Mesenchymal stem cell (in vitro differentiated cells and primary cell): Measurements from ENCODE around the gene RBMS3. TPM values are rescaled to one million over a fixed set of nuclear protein-coding genes. Genes with fewer than 3 reads are reported as not detected.
"Not testable (repeated sequence)": the region's sequence is repeated elsewhere in the genome, so short reads cannot be mapped to it uniquely, and the experiment has no call there.

Experiments used
- DNase-seq: peaks from one replicate; pipeline ENCODE4 v3.0.0-alpha.2; 2013
- H2AFZ ChIP-seq: one replicate; pipeline ENCODE4 v1.6.1; 2013; ENCODE audit warnings: low read depth, mild to moderate bottlenecking, control low read depth, inconsistent platforms, low read length, moderate library complexity
- H2AK5ac ChIP-seq: 2 replicates; pipeline ENCODE4 v1.6.1; 2013; ENCODE audit warnings: low read length, moderate library complexity, mild to moderate bottlenecking, inconsistent platforms; ENCODE audit not compliant: severe bottlenecking
- H2BK120ac ChIP-seq: one replicate; pipeline ENCODE4 v1.6.1; 2013; ENCODE audit warnings: low read depth, mild to moderate bottlenecking, inconsistent platforms, low read length, moderate library complexity
- H2BK12ac ChIP-seq, 2 experiments: one replicate each; pipeline ENCODE4 v1.6.1; 2013; ENCODE audit warnings: inconsistent platforms in 2 of 2, low read length in 2 of 2, mild to moderate bottlenecking in 2 of 2, moderate library complexity in 2 of 2, control low read depth in 1 of 2
- H2BK15ac ChIP-seq: one replicate; pipeline ENCODE4 v1.6.1; 2013; ENCODE audit warnings: mild to moderate bottlenecking, low read depth, inconsistent platforms; ENCODE audit not compliant: poor library complexity, severe bottlenecking
- H2BK5ac ChIP-seq: 2 replicates; pipeline ENCODE4 v1.6.1; 2013; ENCODE audit warnings: low read depth, mild to moderate bottlenecking, low read length, control low read depth, inconsistent platforms; ENCODE audit not compliant: poor library complexity, severe bottlenecking
- H3K14ac ChIP-seq, 2 experiments: one replicate each; pipeline ENCODE4 v1.6.1; 2013; ENCODE audit warnings: inconsistent platforms in 2 of 2, low read length in 2 of 2, control low read depth in 1 of 2, mild to moderate bottlenecking in 1 of 2, moderate library complexity in 1 of 2
- H3K18ac ChIP-seq, 2 experiments: one replicate each; pipeline ENCODE4 v1.6.1; 2013; ENCODE audit warnings: inconsistent platforms in 2 of 2, low read length in 2 of 2, control low read depth in 1 of 2, low read depth in 1 of 2, mild to moderate bottlenecking in 1 of 2
- H3K23ac ChIP-seq, 2 experiments: one replicate each; pipeline ENCODE4 v1.6.1; 2013; ENCODE audit warnings: inconsistent platforms in 2 of 2, low read length in 2 of 2, mild to moderate bottlenecking in 2 of 2, moderate library complexity in 2 of 2, control low read depth in 1 of 2
- H3K27ac ChIP-seq: 2 replicates; pipeline ENCODE4 v1.5.1; 2013; ENCODE audit warnings: mild to moderate bottlenecking, moderate library complexity, low read length, control low read depth, inconsistent platforms; ENCODE audit not compliant: poor library complexity, severe bottlenecking
- H3K27me3 ChIP-seq, 2 experiments: 2 replicates each; pipeline versions ENCODE4 v1.6.1 to v1.7.0; 2013; ENCODE audit warnings: low read length in 2 of 2, mild to moderate bottlenecking in 2 of 2, moderate library complexity in 2 of 2, control low read depth in 1 of 2, inconsistent platforms in 1 of 2; ENCODE audit not compliant: control insufficient read depth in 1 of 2, insufficient read depth in 1 of 2
- H3K36me3 ChIP-seq, 2 experiments: 2 replicates each; pipeline versions ENCODE4 v1.6.1 to v1.7.0; 2013; ENCODE audit warnings: low read length in 2 of 2, control low read depth in 1 of 2, inconsistent platforms in 1 of 2, low read depth in 1 of 2, mild to moderate bottlenecking in 1 of 2; ENCODE audit not compliant: insufficient read depth in 2 of 2, control insufficient read depth in 1 of 2
- H3K4ac ChIP-seq, 2 experiments: one replicate each; pipeline ENCODE4 v1.6.1; 2013; ENCODE audit warnings: inconsistent platforms in 2 of 2, low read length in 2 of 2, mild to moderate bottlenecking in 2 of 2, moderate library complexity in 2 of 2, control low read depth in 1 of 2, low read depth in 1 of 2
- H3K4me1 ChIP-seq: 2 replicates; pipeline ENCODE4 v1.6.1; 2013; ENCODE audit warnings: low read depth, low read length, control low read depth; ENCODE audit not compliant: control insufficient read depth, insufficient read depth
- H3K4me2 ChIP-seq: 2 replicates; pipeline ENCODE4 v1.6.1; 2013; ENCODE audit warnings: low read length, mild to moderate bottlenecking, inconsistent platforms; ENCODE audit not compliant: poor library complexity, severe bottlenecking
- H3K4me3 ChIP-seq, 2 experiments: 2 replicates each; pipeline versions ENCODE4 v1.5.1 to v1.7.0; 2013; ENCODE audit warnings: low read length in 2 of 2, mild to moderate bottlenecking in 2 of 2, control low read depth in 1 of 2, low read depth in 1 of 2; ENCODE audit not compliant: insufficient read depth in 1 of 2
- H3K79me1 ChIP-seq: replicated peaks from 2 replicates; pipeline ENCODE4 v1.6.1; 2013; ENCODE audit warnings: mild to moderate bottlenecking, control low read depth, low read length, inconsistent platforms; ENCODE audit not compliant: poor library complexity, severe bottlenecking
- H3K9ac ChIP-seq: 2 replicates; pipeline ENCODE4 v1.7.0; 2013; ENCODE audit warnings: mild to moderate bottlenecking, low read length, moderate library complexity
- H3K9me3 ChIP-seq: 2 replicates; pipeline ENCODE4 v1.7.0; 2013; ENCODE audit warnings: mild to moderate bottlenecking, low read length; ENCODE audit not compliant: control insufficient read depth
- H4K8ac ChIP-seq: one replicate; pipeline ENCODE4 v1.6.1; 2013; ENCODE audit warnings: inconsistent platforms, mild to moderate bottlenecking, low read length, moderate library complexity
- H4K91ac ChIP-seq: one replicate; pipeline ENCODE4 v1.6.1; 2013; ENCODE audit warnings: mild to moderate bottlenecking, low read length, inconsistent platforms
- WGBS: methylation state at CpG from one replicate; pipeline ENCODE4 v1.1.7; 2013; ENCODE audit warnings: mixed read lengths; 5-methylcytosine and 5-hydroxymethylcytosine counted together
- polyA plus RNA-seq, 2 experiments: library from polyadenylated mRNA; stranded (reverse); fragments of 200-250 nt; gene quantifications; one replicate each; pipeline ENCODE4 v1.2.3, GENCODE V29; 2013

RBMS3 gene
- polyA plus RNA-seq (2013, experiment 1 of 2): 23.4 TPM
- 22.6 TPM for polyA plus RNA-seq (2013, experiment 2 of 2)

GRCh38 chr3:29280404-29281093 is at the start of gene RBMS3:
Gene RBMS3 (plus strand): TSS chr3:29281071.
- Histone ChIP-seq H3K27me3 (no peaks in the 10 kb centered on the region), H2BK15ac (peak within 1 kb of the TSS; percentile 83), H3K4me2 (peak within 1 kb of the TSS; percentile 66), H2BK5ac (peak within 1 kb of the TSS; percentile 88), H3K79me1 (peaks cover 13% of the 10 kb centered on the region), H3K14ac (no peak within 1 kb of the TSS), H3K18ac (peak within 1 kb of the TSS; percentile 74 to 96), H3K4me1 (peaks cover 2% of the 10 kb centered on the region), H2AFZ (no peak within 1 kb of the TSS), H3K36me3 (no peaks in the 10 kb centered on the region), H2AK5ac (peak within 1 kb of the TSS; percentile 89), H3K9ac (peak within 1 kb of the TSS; percentile 94), H3K9me3 (no peaks in the 10 kb centered on the region), H3K4me3 (peak within 1 kb of the TSS; percentile 61 to 85), H3K4ac (peak within 1 kb of the TSS; percentile 51 to 87), H4K91ac (peak within 1 kb of the TSS; percentile 95), H2BK120ac (peak within 1 kb of the TSS; percentile 82), H3K23ac (peak within 1 kb of the TSS; percentile 96 to 97), H3K27ac (peak within 1 kb of the TSS; percentile 99), H4K8ac (peak within 1 kb of the TSS; percentile 72), H2BK12ac (peak within 1 kb of the TSS in 1 of 2 experiments; percentile 84)
- WGBS: 0% methylated on average over 11 of the region's 16 CpGs
- DNase-seq: peak; percentile 98

GRCh38 chr3:29233126-29233525 is 47.7 kb upstream of the RBMS3 start:
- not testable (repeated sequence) for H3K27ac ChIP-seq, H4K8ac ChIP-seq, H2BK12ac ChIP-seq, H2AFZ ChIP-seq, H3K4ac ChIP-seq, H3K36me3 ChIP-seq, H3K4me1 ChIP-seq, H3K9ac ChIP-seq, H2BK15ac ChIP-seq, H3K4me2 ChIP-seq, H3K79me1 ChIP-seq, H3K9me3 ChIP-seq, H3K4me3 ChIP-seq, H3K14ac ChIP-seq, H2BK120ac ChIP-seq, H3K23ac ChIP-seq, H2BK5ac ChIP-seq, H3K27me3 ChIP-seq, H4K91ac ChIP-seq, H3K18ac ChIP-seq, H2AK5ac ChIP-seq
- peak; percentile 32 for DNase-seq
- WGBS: 0% methylated on average over 1 of the region's 1 CpG

- Histone ChIP-seq H3K79me1 (no peaks in the 10 kb centered on the region), H2AFZ (no peak overlapping the region), H3K18ac (no peak overlapping the region), H4K8ac (no peak overlapping the region), H3K36me3 (no peaks in the 10 kb centered on the region), H2AK5ac (peak overlapping the region; percentile 72), H3K9me3 (no peaks in the 10 kb centered on the region), H3K27me3 (no peaks in the 10 kb centered on the region), H4K91ac (no peak overlapping the region), H3K4me2 (no peak overlapping the region), H3K4me1 (peaks cover 2% of the 10 kb centered on the region), H3K4ac (no peak overlapping the region), H2BK120ac (no peak overlapping the region), H3K4me3 (no peak overlapping the region), H2BK12ac (no peak overlapping the region), H3K14ac (no peak overlapping the region), H2BK15ac (no peak overlapping the region), H3K23ac (no peak overlapping the region), H3K27ac (no peak overlapping the region), H3K9ac (no peak overlapping the region), H2BK5ac (no peak overlapping the region)
- 97% methylated on average over 3 of the region's 3 CpGs for WGBS
- DNase-seq: no peak
Measured at GRCh38 chr3:29236146-29236840, 44.6 kb upstream of the RBMS3 start.

- DNase-seq: peak; percentile 33
- no peak overlapping the region for H2AK5ac ChIP-seq
- 16% methylated on average over 2 of the region's 2 CpGs for WGBS
Measured at GRCh38 chr3:29239376-29239775, 41.5 kb upstream of the RBMS3 start.

More at GRCh38 chr3:29239376-29239775, 41.5 kb upstream of the RBMS3 start:
- H2BK5ac ChIP-seq: no peak overlapping the region
- H4K8ac ChIP-seq: no peak overlapping the region
- no peaks in the 10 kb centered on the region for H3K36me3 ChIP-seq
- no peak overlapping the region for H2AFZ ChIP-seq
- H3K79me1 ChIP-seq: no peaks in the 10 kb centered on the region
- H3K14ac ChIP-seq: no peak overlapping the region
- H3K9me3 ChIP-seq: no peaks in the 10 kb centered on the region
- H4K91ac ChIP-seq: no peak overlapping the region
- no peak overlapping the region for H3K4me3 ChIP-seq
- H3K23ac ChIP-seq: no peak overlapping the region
- no peak overlapping the region for H3K18ac ChIP-seq
- no peak overlapping the region for H3K4me2 ChIP-seq
- H3K27ac ChIP-seq: peak overlapping the region; percentile 17
- H2BK15ac ChIP-seq: no peak overlapping the region
- no peaks in the 10 kb centered on the region for H3K27me3 ChIP-seq
- peaks cover 2% of the 10 kb centered on the region for H3K4me1 ChIP-seq
- no peak overlapping the region for H3K4ac ChIP-seq
- no peak overlapping the region for H2BK120ac ChIP-seq
- H2BK12ac ChIP-seq: no peak overlapping the region
- no peak overlapping the region for H3K9ac ChIP-seq
